Activated CD8-positive, alpha-beta T cell treated with anti-CD3 and anti-CD28 coated beads for 36 hours (primary cell): ENCODE measurements around the gene ADAM19. TPM values are rescaled to one million over a fixed set of nuclear protein-coding genes. Genes with fewer than 3 reads are reported as not detected.

ENCODE experiments used
- ATAC-seq: fragments of 200-7000 bp; cut with Tn5 transposase; one replicate; pipeline ENCODE4 v1.10.0; 2021; ENCODE audit warnings: mild to moderate bottlenecking, moderate library complexity
- CTCF ChIA-PET: fragments of 350-600 bp; sonication (Branson Sonifier 250); formaldehyde crosslinking; loops from one replicate; lab custom pipeline; 2021; ENCODE audit warnings: antibody characterized with exemption; lab: Charles Lee
- POLR2A ChIA-PET: fragments of 350-600 bp; sonication (Branson Sonifier 250); formaldehyde crosslinking; loops from one replicate; lab custom pipeline; 2021; ENCODE audit warnings: antibody characterized with exemption; lab: Charles Lee
- DNase-seq: peaks from one replicate; pipeline ENCODE4 v3.0.0-alpha.2; 2020
- H3K27ac Mint-ChIP-seq: one replicate; pipeline ENCODE4 v1.8.0; 2021; ENCODE audit warnings: mild to moderate bottlenecking, mixed read lengths
- H3K27me3 Mint-ChIP-seq: one replicate; pipeline ENCODE4 v1.8.0; 2021; ENCODE audit warnings: mixed read lengths
- H3K36me3 Mint-ChIP-seq: one replicate; pipeline ENCODE4 v1.8.0; 2021; ENCODE audit warnings: low read depth, mixed read lengths
- H3K4me1 Mint-ChIP-seq: one replicate; pipeline ENCODE4 v1.8.0; 2021; ENCODE audit warnings: low read depth, mixed read lengths
- H3K4me3 Mint-ChIP-seq: one replicate; pipeline ENCODE4 v1.8.0; 2021; ENCODE audit warnings: mild to moderate bottlenecking, moderate library complexity, mixed read lengths
- H3K9me3 Mint-ChIP-seq: one replicate; pipeline ENCODE4 v1.8.0; 2021; ENCODE audit warnings: mixed read lengths
- CTCF ChIP-seq: fragments of 200-600 bp; IDR thresholded peaks from one replicate; pipeline ENCODE4 v1.8.0; 2022; ENCODE audit warnings: antibody characterized with exemption, mild to moderate bottlenecking
- intact Hi-C: fragments of 100-400 bp; cut with micrococcal nuclease; formaldehyde crosslinking; loops from one replicate; pipeline ENCODE4 v1.10.0; 2022
- total RNA-seq, 2 experiments: library from RNA; stranded (reverse); gene quantifications; one replicate each; pipeline ENCODE4 v1.2.3, GENCODE V29; 2021

ADAM19 gene
- total RNA-seq, 2 experiments from 2014 or later = 12.3 to 12.9 TPM

GRCh38 chr5:157492886-157493285, 82.7 kb downstream of the ADAM19 start:
- H3K4me1 Mint-ChIP-seq = peaks cover 4% of the 10 kb centered on the region
- no peak for ATAC-seq
- H3K9me3 Mint-ChIP-seq = no peaks in the 10 kb centered on the region
- H3K27ac Mint-ChIP-seq = no peak overlapping the region
- H3K36me3 Mint-ChIP-seq = peaks cover 3% of the 10 kb centered on the region
- H3K4me3 Mint-ChIP-seq = no peak overlapping the region
- no peak for DNase-seq
- no peaks in the 10 kb centered on the region for H3K27me3 Mint-ChIP-seq
- no peak for TF ChIP-seq CTCF
- intact Hi-C loops = no loop called here
- ChIA-PET POLR2A (no interaction called here), CTCF (interaction anchor here (0.6 to 1.7 kb wide), 2 partner anchors 16 to 75 kb away, joined by 4 read pairs; no protein-coding TSS in a partner anchor)

GRCh38 chr5:157491471-157491995, 84.0 kb downstream of the ADAM19 start:
- TF ChIP-seq CTCF = no peak
- no peak overlapping the region for H3K4me3 Mint-ChIP-seq
- peaks cover 6% of the 10 kb centered on the region for H3K36me3 Mint-ChIP-seq
- no peak overlapping the region for H3K27ac Mint-ChIP-seq
- intact Hi-C loops = no loop called here
- peaks cover 12% of the 10 kb centered on the region for H3K4me1 Mint-ChIP-seq
- H3K27me3 Mint-ChIP-seq = no peaks in the 10 kb centered on the region
- DNase-seq (no peak), ATAC-seq (no peak)
- H3K9me3 Mint-ChIP-seq = no peaks in the 10 kb centered on the region
- POLR2A ChIA-PET = no interaction called here
- CTCF ChIA-PET = no interaction called here

- no peak for TF ChIP-seq CTCF
- Mint-ChIP-seq H3K27me3 (no peaks in the 10 kb centered on the region), H3K36me3 (peaks cover 8% of the 10 kb centered on the region), H3K9me3 (no peaks in the 10 kb centered on the region), H3K4me3 (no peak overlapping the region), H3K4me1 (peaks cover 10% of the 10 kb centered on the region), H3K27ac (no peak overlapping the region)
- CTCF ChIA-PET = no interaction called here
- DNase-seq = no peak
- intact Hi-C loops = no loop called here
- ATAC-seq = no peak
- POLR2A ChIA-PET = no interaction called here
Measured at GRCh38 chr5:157487358-157487757, 88.2 kb downstream of the ADAM19 start.

- TF ChIP-seq CTCF = no peak
- ATAC-seq = no peak
Measured at GRCh38 chr5:157486861-157487260, 88.7 kb downstream of the ADAM19 start.

GRCh38 chr5:157486221-157486681, 89.3 kb downstream of the ADAM19 start:
- Mint-ChIP-seq H3K27me3 (no peaks in the 10 kb centered on the region), H3K9me3 (no peaks in the 10 kb centered on the region), H3K36me3 (peaks cover 8% of the 10 kb centered on the region), H3K27ac (no peak overlapping the region), H3K4me1 (peaks cover 10% of the 10 kb centered on the region), H3K4me3 (no peak overlapping the region)
- intact Hi-C loops = no loop called here
- ChIA-PET POLR2A (interaction anchor here (1.4 kb wide), 1 partner anchor 12 kb away, joined by 4 read pairs; no protein-coding TSS in a partner anchor), CTCF (interaction anchor here (0.7 to 2.4 kb wide), 6 partner anchors 10 to 257 kb away, joined by 3 to 9 read pairs (median 7); partner anchors contain the start of gene LSM11)
- DNase-seq = no peak
- ATAC-seq = no peak
- no peak for TF ChIP-seq CTCF

More at GRCh38 chr5:157486861-157487260, 88.7 kb downstream of the ADAM19 start:
- Mint-ChIP-seq H3K36me3 (peaks cover 8% of the 10 kb centered on the region), H3K4me1 (peaks cover 10% of the 10 kb centered on the region), H3K27ac (no peak overlapping the region), H3K9me3 (no peaks in the 10 kb centered on the region), H3K27me3 (no peaks in the 10 kb centered on the region), H3K4me3 (no peak overlapping the region)
- ChIA-PET POLR2A (interaction anchor here (1.4 kb wide), 1 partner anchor 13 kb away, joined by 4 read pairs; no protein-coding TSS in a partner anchor), CTCF (interaction anchor here (1.0 to 2.4 kb wide), 4 partner anchors 10 to 17 kb away, joined by 3 to 9 read pairs (median 8); no protein-coding TSS in a partner anchor)
- DNase-seq = no peak
- intact Hi-C loops = no loop called here
